ENCODE results near the gene BPNT1. TPM values are rescaled to one million over a fixed set of nuclear protein-coding genes. Genes with fewer than 3 reads are reported as not detected.
"Not testable (repeated sequence)": the region's sequence is repeated elsewhere in the genome, so short reads cannot be mapped to it uniquely, and the experiment has no call there.

BPNT1 gene
- total RNA-seq, 1 donor from 2014 or later, result 25.7 TPM

DNA sequence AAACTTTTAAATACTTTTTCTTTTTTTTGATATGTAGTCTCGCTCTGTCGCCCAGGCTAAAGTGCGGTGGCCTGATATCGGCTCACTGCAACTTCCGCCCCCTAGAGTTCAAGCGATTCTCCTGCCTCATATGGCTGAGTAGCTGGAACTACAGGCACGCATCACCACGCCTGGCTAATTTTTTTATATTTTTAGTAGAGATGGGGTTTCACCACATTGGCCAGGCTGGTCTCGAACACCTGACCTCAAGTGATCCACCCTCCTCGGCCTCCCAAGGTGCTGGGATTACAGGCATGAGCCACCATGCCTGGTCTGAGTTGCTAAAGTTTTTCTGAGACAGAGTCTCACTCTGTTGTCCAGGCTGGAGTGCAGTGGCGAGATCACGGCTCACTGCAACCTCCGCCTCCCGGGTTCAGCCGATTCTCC lies 3.3 kb downstream of the BPNT1 start:
- DNase-seq (ENCODE audit: low spot score in 2 of 2); FAIRE-seq: not testable (repeated sequence)

DNA sequence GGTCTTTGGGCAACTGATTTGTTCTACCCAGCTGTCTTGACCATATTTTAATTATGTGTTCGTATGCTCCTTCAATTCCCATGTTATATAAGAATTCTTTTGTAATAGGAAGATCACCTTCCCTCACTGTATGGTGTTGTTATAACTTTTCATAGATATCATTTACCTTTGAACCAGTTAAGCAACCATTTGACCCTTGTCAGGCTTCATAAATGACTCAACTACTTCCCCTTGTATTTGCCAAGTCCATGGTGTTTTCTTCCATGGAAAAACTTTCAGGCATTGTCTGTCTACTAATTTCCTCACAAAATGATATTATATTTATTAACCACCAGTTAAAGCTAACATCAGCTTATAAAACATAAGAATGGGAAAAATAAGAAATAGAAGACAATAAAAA lies 5.1 kb downstream of the BPNT1 start:
- DNase-seq (ENCODE audit: low spot score in 2 of 2), result no peak
- no peak for FAIRE-seq

DNA sequence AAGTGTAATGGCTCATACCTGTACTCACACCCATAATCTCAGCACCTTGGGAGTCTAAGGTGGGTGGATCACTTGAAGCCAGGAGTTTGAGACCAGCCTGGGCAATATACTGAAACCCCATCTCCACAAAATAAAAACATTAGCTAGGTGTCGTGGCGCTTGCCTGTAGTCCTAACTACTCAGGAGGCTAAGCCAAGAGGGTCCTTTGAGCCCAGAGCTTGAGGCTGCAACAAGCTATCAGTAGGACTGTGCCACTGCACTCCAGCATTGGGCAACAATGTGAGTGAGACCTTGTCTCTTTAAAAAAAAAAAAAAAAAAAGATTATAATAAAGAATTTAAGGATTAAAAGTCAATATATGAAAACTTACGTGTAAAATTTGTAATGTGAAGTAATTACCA lies 11.7 kb downstream of the BPNT1 start:
- no peak for DNase-seq (ENCODE audit: low spot score in 2 of 2)
- FAIRE-seq, result no peak

DNA sequence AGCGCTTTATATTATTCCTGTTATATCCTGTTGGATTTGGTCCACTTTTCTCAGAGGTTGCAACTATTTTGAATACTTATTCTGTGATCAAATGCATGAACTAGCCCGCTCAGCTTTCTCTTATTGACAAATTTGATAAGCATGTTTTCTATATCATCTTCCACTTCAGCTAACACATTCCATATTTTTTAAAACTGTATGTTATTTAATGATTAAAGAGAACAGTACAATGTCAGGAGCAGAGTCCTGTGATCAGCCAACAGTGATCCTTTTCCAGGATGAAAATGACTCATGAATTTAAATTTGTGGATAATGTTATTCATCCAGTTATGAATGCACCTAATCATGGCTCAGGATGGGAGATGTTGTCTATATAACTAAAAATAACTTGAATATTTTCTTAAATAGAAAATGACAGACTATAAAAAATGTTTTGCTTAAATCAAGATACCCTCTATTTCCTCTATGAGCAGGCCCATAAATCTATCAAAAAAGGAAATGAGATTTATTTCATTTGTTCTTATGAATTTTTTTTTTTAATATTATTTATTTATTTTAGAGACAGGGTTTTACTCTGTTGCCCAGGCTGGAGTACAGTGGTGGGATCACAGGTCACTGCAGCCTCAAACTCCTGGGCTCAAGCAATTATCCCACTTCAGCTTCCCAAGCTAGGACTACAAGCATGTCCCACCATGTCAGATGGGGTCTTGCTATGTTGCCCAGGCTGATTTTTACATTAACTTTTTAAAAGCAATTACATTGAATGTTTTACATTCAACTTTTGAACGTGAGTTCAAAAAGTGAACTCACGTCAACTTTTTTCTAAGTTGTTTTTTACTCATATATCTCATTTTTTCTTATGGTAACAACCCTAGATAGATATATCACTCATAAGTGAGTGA lies 12.5 kb downstream of the BPNT1 start:
- FAIRE-seq (no peak), DNase-seq (ENCODE audit: low spot score in 2 of 2) (no peak)

DNA sequence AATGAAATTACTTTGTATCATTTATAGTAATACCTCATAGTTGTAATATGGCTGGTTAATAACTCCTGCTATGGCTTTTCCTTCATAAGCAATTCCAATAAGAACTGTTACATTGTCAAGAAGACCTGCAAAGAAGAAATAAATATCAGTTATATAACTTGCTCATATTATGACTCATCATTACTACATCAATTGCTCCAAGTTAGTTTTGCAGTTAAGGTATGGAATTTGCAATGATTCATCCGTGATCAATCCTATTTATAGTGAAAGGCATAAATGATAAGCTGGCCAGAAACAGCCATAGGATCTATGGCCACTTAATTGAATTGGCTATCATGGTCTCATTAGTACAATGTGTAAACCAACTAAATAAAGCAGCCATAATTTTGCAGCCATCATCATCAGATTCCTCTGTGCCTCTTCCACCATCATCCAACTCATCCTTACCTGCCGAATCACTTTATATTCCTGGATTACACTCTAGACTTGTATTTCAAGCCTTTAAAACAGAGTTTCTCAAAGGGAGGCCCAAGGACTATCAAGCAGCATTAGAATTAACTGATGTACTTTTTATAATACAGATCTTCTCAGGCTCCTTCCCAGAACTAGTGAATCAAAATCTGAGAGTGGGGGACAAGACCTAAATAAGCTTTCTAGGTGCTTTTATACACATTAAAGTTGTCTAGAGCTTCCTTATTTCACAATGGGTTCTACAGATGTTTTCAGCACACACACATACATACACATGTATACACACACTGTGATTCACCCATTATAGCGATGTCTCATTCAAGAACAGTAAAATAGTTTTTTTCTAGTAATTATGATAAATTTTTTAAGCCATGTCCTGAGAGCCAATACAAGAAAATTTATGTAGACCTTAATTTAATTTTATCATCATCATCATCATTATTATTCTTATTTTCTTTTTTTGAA lies 22.1 kb downstream of the BPNT1 start:
- DNase-seq (ENCODE audit: low spot score in 2 of 2) (no peak), FAIRE-seq (no peak)

DNA sequence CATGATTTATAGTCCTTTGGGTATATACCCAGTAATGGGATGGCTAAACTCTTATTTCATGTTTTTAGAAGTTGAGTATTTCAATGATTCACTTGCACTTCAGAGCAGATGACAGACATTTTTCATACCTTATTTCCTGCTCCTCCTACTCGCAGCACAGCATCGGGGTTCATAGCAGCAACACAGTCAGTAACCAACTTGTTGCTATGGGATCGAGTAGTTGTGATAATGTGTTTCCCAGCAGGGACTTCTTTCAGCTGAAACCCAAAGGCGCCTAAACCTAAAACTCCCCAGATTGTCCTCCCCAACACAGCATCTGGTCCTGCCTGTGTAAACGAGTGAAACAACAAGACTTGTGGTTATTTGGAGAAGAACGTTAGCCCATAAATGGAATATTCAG lies 27.0 kb downstream of the BPNT1 start:
- DNase-seq (ENCODE audit: low spot score in 2 of 2), result no peak
- FAIRE-seq, result no peak

DNA sequence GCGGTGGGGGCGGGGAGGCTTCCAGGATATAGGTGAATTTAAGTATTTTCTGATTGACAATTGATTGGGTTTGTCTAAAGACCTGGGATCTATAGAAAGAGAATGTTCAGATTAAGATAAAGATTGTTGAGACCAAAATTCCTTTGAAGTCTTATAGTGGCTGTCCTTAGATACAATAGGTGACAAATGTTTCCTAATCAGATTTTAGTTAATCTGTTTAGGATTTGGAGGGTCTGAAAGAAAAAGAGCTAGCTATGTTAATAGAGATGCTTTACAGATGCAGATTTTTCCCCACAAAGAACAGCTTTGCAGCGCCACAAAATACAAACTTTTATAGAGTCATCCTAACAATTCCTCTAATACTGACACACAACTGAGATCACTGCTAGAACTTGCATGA lies 28.7 kb downstream of the BPNT1 start:
- no peak for FAIRE-seq
- DNase-seq (ENCODE audit: low spot score in 2 of 2), result no peak

DNA sequence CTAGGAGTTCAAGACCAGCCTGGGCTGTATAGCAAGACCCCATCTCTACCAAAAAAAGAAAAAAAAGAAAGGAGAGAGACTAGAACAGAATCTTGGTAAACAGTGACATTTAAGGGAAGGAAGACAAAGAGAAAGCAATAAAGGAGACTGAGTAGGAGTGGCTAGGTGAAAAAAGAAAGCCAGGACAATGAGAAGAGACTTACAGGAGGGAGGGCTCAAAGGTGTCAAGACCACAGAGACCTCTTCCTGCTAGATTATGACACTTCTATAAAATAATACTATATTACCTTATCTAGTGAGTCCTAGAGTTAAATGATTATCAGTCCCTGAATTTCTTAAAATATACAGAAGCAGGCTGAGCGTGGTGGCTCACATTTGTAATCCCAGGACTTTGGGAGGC lies 33.2 kb downstream of the BPNT1 start:
- FAIRE-seq, result no peak

DNA sequence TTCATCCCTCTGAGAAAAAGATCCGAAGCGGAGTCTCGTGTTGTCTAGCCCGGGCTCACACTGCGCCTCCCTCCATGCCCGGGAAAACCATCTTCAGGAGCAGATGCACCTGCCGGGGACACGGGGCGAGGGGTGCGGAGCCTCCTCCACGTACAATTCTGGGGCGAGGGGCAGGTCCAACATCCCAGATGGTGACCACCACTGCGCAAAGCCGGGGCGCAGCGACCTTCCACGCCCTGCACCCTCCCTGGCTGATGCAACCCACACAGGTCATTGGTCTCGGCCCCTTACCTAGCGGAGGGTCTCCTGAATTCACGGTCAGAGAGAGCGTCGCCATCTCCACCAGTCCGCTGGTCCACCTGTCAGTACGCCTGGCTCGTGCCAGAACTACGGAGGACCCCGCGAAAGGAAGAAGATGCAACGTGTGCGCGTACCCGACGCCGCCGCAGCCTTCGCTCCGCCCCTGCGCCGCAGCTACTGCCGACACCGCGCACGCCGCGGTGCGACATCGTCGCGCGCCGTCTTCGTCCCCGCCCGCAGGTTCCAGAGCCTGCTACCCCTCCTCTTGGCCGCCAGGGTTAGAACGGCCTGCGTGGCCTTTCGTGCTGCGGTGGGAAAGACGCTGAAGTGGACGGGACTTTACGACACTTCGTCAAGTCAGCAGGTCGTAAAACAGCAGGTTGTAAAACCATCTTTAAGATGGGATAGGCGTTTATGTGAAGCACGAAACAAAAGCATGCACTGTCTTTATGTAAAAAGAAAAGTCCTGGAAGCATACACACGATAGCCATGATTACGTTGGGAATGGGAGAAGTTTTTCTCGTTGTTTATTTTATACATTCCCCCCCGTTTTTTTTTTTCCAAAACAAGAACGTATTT lies 43.3 kb downstream of the BPNT1 start, which contains the start of gene EPRS1:
Gene EPRS1 (minus strand): TSS at position 454 of the 879 bp plus-strand sequence. CDS start 117 bp downstream, at position 337.
- FAIRE-seq, result no peak
- DNase-seq (ENCODE audit: low spot score in 2 of 2), result peak; percentile 77 to 87

More for the DNA sequence above, 33.2 kb downstream of the BPNT1 start:
- no peak for DNase-seq (ENCODE audit: low spot score in 2 of 2)

DNA sequence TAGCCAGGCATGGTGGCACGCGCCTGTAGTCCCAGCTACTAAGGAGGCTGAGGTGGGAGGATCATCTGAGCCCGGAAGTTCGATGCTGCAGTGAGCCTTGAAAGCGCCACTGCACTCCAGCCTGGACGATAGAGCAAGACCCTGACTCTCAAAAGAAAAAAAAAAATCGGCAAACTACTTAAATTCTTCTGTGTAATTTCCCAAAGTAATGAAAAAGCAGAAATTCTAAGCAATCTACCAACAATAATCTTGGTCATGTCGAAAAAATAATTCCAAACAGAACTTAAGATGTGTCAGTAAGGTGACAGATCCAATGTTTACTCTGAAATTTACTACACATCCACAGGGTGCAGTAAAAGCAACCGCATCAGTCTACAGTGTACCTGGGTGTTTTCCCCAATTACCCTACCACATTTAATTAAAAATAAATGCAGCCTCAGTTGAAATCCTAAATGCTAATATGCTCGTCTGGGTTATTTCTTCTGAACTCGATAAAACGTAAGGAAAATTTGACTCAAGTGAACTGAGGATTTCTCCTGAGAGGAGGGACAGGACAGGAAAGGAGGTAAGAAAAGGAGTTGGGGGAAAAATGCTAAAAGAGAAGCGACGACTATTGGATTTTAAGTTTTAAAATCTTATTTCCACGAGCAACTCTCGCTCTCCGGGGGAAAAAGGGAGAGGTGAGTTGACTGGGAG lies 44.1 kb downstream of the BPNT1 start:
- DNase-seq (ENCODE audit: low spot score in 2 of 2), result no peak

DNA sequence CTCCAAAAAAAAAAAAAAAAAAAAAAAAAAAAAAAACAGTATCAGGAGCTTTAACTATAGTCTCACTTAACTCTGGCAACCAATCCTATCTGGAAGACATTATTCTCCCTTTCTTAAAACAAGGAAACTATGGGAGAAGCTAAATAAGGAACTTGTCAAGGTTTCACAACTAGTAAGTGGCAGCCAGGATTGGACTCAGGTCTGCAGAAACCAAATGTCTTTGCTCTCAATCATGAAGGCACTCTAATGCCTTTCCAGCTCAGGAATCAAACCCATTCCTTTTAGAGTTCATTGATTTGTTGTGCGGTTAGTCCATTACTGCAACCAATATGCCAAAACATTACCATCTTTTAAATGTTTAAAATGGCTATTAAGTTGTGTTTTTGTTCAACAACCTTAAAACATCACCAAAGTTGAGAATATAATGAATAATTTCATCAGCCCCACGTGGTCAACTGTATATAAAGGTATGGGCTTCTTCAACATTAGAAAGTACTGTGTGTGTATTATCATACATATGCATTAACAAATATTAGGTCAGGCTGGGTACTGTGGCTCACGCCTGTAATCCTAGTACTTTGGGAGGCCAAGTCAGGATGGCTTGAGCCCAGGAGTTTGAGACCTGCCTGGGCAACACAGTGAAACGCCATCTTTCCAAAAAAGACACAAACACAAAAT lies 44.8 kb downstream of the BPNT1 start:
- DNase-seq (ENCODE audit: low spot score in 2 of 2) (no peak), FAIRE-seq (no peak)

More for the DNA sequence above, 44.1 kb downstream of the BPNT1 start:
- no peak for FAIRE-seq

DNA sequence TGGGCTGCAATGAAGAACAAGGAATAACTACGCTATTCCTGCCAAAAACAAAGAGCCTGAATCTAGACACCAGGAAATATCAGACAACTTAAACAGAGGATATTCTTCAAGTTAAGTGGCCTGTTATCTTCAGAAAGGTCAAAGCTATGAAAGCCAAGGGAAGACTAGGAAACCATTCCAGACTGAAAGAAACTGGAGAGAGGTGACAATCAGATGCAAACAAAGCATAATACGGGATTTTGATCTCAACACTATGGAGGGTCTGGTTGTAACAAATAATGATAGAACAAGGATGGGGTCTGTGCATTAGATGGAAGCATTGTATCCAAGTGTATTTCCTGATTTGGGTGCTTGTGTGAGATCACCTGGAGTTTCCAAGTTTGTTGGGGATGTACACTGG lies 45.9 kb downstream of the BPNT1 start:
- no peak for FAIRE-seq
- no peak for DNase-seq (ENCODE audit: low spot score in 2 of 2)

DNA sequence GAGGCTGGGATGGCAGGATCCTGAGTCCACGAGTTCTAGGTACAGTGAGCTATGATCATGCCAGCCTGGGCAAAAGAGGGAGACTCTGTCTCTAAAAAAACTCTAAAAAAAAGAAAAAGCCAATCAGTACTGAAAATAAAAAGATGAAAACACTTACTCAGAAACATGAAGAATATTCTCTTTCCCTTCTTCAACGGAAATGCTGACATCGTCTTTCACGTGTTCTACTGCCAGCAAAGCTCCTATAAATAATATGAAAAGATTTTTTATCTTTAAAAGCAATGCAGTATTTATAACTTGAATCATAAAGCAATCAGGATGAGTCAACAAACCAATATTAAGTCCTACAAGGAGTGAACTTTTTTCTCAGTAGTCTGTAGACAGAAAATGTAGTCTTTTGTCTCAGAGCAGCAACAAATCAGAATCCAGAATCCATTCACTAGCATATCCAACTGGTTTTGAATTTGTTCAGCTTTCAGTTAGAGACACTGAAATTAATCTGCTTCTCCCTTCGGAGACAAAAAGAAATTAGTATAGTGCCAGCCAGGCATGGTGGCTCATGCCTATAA lies 49.5 kb downstream of the BPNT1 start:
- no peak for FAIRE-seq

DNA sequence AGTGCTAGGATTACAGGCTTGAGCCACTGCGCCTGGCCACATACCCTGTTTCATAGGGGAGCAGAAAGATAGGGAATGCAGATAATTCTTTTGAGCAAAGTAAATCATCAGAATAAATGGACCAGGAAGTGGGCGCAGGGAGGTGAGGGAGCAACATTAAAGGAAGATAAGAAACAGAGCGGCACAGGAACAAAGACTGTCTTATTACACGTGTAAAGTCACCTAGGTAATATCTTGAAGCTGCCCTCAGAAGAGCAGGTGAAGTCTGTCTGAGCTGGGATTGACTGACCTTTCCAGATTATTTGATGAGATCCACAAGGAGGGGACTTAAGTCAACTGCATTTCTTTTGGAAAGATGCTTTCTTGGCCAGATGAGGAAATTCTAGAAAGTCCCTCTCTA lies 50.9 kb downstream of the BPNT1 start:
- FAIRE-seq (no peak), DNase-seq (ENCODE audit: low spot score in 2 of 2) (no peak)

More for the DNA sequence above, 49.5 kb downstream of the BPNT1 start:
- DNase-seq (ENCODE audit: low spot score in 2 of 2), result no peak

DNA sequence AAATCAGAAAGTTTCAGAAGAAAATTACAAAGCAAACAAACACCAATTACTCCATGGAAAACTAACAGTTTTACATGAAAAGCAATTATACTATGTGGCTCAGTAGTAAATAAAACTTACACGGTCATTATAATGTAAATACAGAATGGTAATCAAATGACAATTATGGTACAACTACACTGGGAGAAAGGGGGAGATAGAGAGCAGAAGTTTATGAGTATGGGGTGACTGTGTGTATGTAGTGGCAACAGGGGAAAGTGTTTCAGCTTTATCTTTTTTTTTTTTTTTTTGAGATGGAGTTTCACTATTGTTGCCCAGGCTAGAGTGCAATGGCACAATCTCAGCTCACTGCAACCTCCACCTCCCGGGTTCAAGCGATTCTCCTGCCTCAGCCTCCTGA lies 51.8 kb downstream of the BPNT1 start:
- DNase-seq (ENCODE audit: low spot score in 2 of 2); FAIRE-seq: not testable (repeated sequence)

DNA sequence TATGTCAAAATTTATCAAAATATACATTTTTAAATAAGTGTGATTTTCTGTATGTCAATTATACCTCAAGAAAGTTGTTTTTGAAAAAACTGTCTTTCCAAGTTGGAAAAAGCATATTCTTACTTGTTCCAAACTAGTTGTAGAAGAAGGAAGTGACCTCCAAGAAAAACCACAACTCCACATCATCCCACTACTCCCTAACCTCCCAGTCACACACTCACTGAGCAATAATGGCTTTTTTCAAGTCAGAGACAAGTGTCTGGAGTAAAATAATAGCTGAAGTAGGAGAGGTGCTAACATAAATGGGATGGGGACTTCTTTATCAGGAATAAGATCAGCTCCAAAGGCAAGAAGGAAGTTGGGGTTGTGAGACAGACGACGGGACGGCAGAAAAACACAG lies 56.7 kb downstream of the BPNT1 start:
- FAIRE-seq (no peak), DNase-seq (ENCODE audit: low spot score in 2 of 2) (no peak)

DNA sequence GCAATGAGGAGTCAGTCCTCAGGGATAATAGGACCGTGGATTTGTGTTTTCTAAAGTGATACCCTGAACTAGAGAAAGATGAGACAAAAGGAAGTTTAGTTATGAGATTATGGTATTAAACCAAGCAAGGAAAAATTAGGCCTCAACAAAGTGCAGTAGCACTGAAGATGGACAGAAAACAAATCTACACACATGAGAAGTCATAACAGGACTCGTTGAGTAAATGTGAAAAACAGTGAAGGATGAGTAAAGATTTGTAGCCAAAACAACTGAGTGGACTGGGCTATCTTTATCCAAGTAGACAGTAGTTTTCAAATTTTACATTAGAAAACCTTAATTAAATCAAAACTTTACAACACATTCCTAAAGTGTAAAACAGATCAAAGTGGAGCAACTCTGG lies 58.3 kb downstream of the BPNT1 start:
- FAIRE-seq, result no peak
- DNase-seq (ENCODE audit: low spot score in 2 of 2), result no peak

DNA sequence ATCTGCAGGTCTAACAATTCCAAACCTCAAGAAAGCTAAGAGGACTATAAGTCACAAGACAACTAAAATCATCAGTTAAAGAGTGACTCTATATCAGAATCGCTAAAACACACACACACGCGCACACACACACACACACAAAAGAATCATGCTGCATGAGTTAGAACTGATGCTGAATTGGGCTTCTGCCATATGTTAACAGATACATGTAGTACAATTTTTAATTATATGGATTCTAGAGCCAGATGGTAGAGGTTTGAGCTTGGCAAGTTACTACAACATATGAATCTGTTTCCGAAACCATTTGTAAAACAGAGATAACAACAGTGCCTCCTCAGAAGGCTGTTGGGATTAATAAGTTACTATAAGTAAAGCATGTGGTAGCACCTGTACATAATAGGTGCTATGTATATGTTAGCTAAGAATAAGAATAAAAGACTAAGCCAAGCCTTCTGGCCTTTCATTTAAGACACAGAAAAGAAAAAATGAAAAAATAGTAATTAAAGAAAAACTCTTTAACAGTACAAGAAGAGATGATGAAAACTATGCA lies 61.2 kb downstream of the BPNT1 start:
- DNase-seq (ENCODE audit: low spot score in 2 of 2) (no peak), FAIRE-seq (no peak)
